Activated T-helper 1 cell treated with anti-CD3 and anti-CD28 coated beads, Interleukin-12 subunit alpha, Interleukin-12 subunit beta, Interleukin-2, Interleukin-4 antibody, amounts not matched to agents 30 ng/mL and 10 ng/mL and 1 ng/mL, durations not matched to agents 14 hours and 24 hours and 36 hours (primary cell): ENCODE results near the gene ADGRV1. TPM values are rescaled to one million over a fixed set of nuclear protein-coding genes. Genes with fewer than 3 reads are reported as not detected.
"Not testable (repeated sequence)": the region's sequence is repeated elsewhere in the genome, so short reads cannot be mapped to it uniquely, and the experiment has no call there.

Source experiments
- DNase-seq: peaks from one replicate; pipeline ENCODE4 v3.0.0; 2021; ENCODE audit warnings: low spot score
- H3K27ac Mint-ChIP-seq: one replicate; pipeline ENCODE4 v1.8.0; 2021; ENCODE audit warnings: mild to moderate bottlenecking, mixed read lengths
- H3K27me3 Mint-ChIP-seq: one replicate; pipeline ENCODE4 v1.8.0; 2022; ENCODE audit warnings: mild to moderate bottlenecking, moderate library complexity, mixed read lengths; ENCODE audit not compliant: insufficient read depth
- H3K36me3 Mint-ChIP-seq: one replicate; pipeline ENCODE4 v1.8.0; 2021; ENCODE audit warnings: low read depth, mixed read lengths
- H3K4me1 Mint-ChIP-seq: one replicate; pipeline ENCODE4 v1.8.0; 2021; ENCODE audit warnings: low read depth, mixed read lengths
- H3K4me3 Mint-ChIP-seq: one replicate; pipeline ENCODE4 v1.8.0; 2021; ENCODE audit warnings: mild to moderate bottlenecking, moderate library complexity, mixed read lengths
- H3K9me3 Mint-ChIP-seq: one replicate; pipeline ENCODE4 v1.8.0; 2021; ENCODE audit warnings: mixed read lengths
- intact Hi-C: fragments of 100-400 bp; cut with micrococcal nuclease; formaldehyde crosslinking; loops from one replicate; pipeline ENCODE4 v1.15.1; 2024
- total RNA-seq: library from RNA; stranded (reverse); gene quantifications from 2 replicates; pipeline ENCODE4 v1.2.3, GENCODE V29; 2022

The ADGRV1 gene
- total RNA-seq, 1 donor from 2014 or later = 0.05 TPM

- intact Hi-C loops, H3K36me3 Mint-ChIP-seq, H3K4me3 Mint-ChIP-seq, DNase-seq, H3K27me3 Mint-ChIP-seq, H3K4me1 Mint-ChIP-seq, H3K27ac Mint-ChIP-seq, H3K9me3 Mint-ChIP-seq: not testable (repeated sequence)
Observed at GRCh38 chr5:90687458-90687857, 128.9 kb downstream of the ADGRV1 start.

GRCh38 chr5:90689064-90689463, 130.5 kb downstream of the ADGRV1 start:
- Mint-ChIP-seq H3K4me1 (no peaks in the 10 kb centered on the region), H3K4me3 (no peak overlapping the region), H3K36me3 (no peaks in the 10 kb centered on the region), H3K27ac (no peak overlapping the region), H3K27me3 (no peaks in the 10 kb centered on the region), H3K9me3 (no peaks in the 10 kb centered on the region)
- no peak for DNase-seq
- intact Hi-C loops = no loop called here

DNA sequence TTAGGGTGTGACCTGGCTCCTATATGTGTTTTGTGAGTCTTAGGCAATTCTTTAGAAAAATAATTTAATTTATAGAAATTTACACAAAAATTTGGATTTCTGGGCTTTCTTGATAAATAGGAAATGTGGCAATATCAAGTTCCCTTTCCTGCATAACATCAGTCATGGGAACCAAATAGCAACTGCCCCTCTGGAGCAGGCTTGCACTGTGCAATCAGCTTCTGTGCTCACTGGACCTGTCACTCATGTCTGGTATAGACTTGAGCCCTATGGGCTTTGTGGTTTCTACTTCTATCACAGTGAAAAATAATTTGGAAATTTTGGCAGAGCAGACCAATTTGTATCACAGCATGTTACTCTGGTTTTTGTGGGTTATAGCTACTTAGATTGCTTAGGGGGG, 131.7 kb downstream of the ADGRV1 start:
- intact Hi-C loops = no loop called here
- H3K36me3 Mint-ChIP-seq = no peaks in the 10 kb centered on the region
- H3K9me3 Mint-ChIP-seq = no peaks in the 10 kb centered on the region
- H3K4me3 Mint-ChIP-seq = no peak overlapping the region
- no peak for DNase-seq
- no peaks in the 10 kb centered on the region for H3K4me1 Mint-ChIP-seq
- H3K27me3 Mint-ChIP-seq = no peaks in the 10 kb centered on the region
- no peak overlapping the region for H3K27ac Mint-ChIP-seq

DNA sequence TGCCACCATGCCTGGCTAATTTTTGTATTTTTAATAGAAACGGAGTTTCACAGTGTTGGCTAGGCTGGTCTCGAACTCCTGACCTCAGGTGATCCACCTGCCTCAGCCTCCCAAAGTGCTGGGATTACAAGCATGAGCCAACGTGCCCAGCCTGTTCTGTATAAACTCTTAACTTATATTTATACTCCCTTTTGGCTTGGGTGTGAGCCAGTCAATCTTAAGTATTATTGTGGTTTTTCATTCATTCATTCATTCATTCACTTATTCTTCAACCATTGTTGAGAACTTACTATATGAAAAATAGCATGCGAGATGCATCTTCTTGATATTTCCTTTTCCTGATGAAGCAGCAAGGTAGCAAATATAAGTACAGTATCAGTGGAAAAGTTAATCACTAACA, 132.9 kb downstream of the ADGRV1 start:
- H3K27me3 Mint-ChIP-seq = no peaks in the 10 kb centered on the region

GRCh38 chr5:90696153-90696552, 137.6 kb downstream of the ADGRV1 start:
- Mint-ChIP-seq H3K4me1 (no peaks in the 10 kb centered on the region), H3K9me3 (no peaks in the 10 kb centered on the region), H3K4me3 (no peak overlapping the region), H3K27me3 (no peaks in the 10 kb centered on the region), H3K36me3 (no peaks in the 10 kb centered on the region), H3K27ac (no peak overlapping the region)
- intact Hi-C loops = no loop called here
- no peak for DNase-seq

More for the DNA sequence above, 132.9 kb downstream of the ADGRV1 start:
- Mint-ChIP-seq H3K36me3 (no peaks in the 10 kb centered on the region), H3K9me3 (no peaks in the 10 kb centered on the region), H3K27ac (no peak overlapping the region), H3K4me3 (no peak overlapping the region), H3K4me1 (no peaks in the 10 kb centered on the region)
- DNase-seq = no peak
- intact Hi-C loops = no loop called here

DNA sequence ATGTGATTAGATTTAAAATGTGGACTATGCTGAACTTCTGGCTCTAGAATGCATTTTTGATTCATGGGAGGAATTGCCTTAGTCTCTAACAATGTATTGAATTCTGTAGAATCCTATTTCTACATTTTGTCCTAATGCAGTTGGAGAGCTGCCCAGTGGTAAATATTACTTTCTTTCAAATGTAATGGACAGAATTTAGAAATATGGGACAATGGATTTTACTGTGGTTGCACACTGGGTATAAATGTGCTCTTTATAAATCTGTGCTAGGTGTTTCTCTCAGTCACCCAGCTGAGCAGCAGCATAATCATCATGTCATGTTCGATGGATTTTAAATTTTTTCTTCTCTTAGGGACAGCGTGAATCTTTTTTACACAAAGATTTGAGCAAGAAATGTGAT, 141.7 kb downstream of the ADGRV1 start:
- no peaks in the 10 kb centered on the region for H3K36me3 Mint-ChIP-seq
- H3K27ac Mint-ChIP-seq = no peak overlapping the region
- H3K4me1 Mint-ChIP-seq = no peaks in the 10 kb centered on the region
- no peak overlapping the region for H3K4me3 Mint-ChIP-seq
- intact Hi-C loops = no loop called here
- H3K9me3 Mint-ChIP-seq = no peaks in the 10 kb centered on the region
- no peak for DNase-seq
- H3K27me3 Mint-ChIP-seq = no peaks in the 10 kb centered on the region

- H3K4me3 Mint-ChIP-seq = no peak overlapping the region
- H3K27ac Mint-ChIP-seq = no peak overlapping the region
- H3K9me3 Mint-ChIP-seq = no peaks in the 10 kb centered on the region
- H3K27me3 Mint-ChIP-seq = no peaks in the 10 kb centered on the region
- intact Hi-C loops = no loop called here
- no peaks in the 10 kb centered on the region for H3K36me3 Mint-ChIP-seq
- DNase-seq = no peak
- no peaks in the 10 kb centered on the region for H3K4me1 Mint-ChIP-seq
Observed at GRCh38 chr5:90703932-90704331, 145.3 kb downstream of the ADGRV1 start.

DNA sequence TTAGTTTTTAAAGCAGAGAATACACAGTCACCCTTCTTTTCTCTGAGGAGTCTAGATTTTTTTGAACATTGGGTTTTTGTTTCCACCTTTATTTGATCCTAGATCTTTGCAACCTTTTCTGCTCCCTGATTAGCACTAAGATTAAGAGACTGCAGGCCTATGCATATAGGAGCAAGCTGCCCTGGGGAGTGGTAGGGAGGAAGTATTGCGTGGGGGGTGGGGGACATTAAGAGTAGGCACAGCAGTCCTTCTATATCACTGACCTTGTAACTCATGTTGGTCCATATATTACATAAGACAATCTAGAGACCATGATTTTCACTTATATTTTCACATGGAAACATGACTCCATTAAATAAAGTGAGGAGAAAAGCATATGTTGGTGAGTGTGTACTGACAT, 149.1 kb downstream of the ADGRV1 start:
- no peaks in the 10 kb centered on the region for H3K4me1 Mint-ChIP-seq

DNA sequence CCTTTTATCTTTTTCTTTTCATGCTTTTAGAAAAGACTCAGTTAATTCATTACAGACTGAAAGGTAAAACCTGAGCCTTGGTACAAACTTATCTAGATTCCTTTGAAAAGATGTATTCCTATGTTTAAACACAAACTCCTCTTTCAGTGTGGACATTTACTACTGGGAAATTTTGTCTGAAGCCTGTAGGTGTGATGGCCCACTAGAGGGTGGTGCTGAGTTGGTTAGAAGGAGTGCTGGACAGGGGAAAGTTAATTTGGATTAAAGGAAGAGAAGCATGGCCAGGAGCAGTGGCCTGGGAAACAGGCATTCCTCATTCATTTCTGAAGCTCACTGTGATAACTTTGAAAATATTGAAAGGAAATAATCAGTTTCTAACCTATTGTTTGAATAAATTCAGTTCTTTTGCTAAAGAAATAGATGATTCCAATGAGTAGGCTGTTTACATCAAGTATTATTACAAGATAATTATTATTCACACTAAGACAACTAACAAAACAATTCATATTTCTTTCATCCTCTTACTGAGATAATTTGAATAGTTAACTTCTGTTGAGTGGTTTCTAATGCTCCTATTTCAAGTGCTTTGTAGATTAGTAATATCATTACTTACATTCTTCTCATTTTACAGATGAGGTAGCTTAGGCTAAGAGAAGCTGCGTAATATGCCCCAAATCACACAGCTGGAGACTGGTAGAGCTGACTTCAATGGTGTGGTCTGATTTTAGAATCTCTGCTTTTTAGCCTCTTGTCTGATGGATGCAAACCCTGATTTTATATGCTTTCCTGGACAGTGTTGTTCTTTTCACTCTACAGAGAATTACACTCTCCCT, 150.9 kb downstream of the ADGRV1 start:
- H3K9me3 Mint-ChIP-seq = no peaks in the 10 kb centered on the region
- no peak overlapping the region for H3K27ac Mint-ChIP-seq
- intact Hi-C loops = loop anchor here (2.0 kb wide), 1 partner anchor 73 kb away; no protein-coding TSS in a partner anchor
- H3K4me1 Mint-ChIP-seq = no peaks in the 10 kb centered on the region
- DNase-seq = no peak
- H3K4me3 Mint-ChIP-seq = no peak overlapping the region
- no peaks in the 10 kb centered on the region for H3K27me3 Mint-ChIP-seq
- H3K36me3 Mint-ChIP-seq = no peaks in the 10 kb centered on the region

More for the DNA sequence above, 149.1 kb downstream of the ADGRV1 start:
- H3K36me3 Mint-ChIP-seq = no peaks in the 10 kb centered on the region
- H3K4me3 Mint-ChIP-seq = no peak overlapping the region
- no peaks in the 10 kb centered on the region for H3K9me3 Mint-ChIP-seq
- intact Hi-C loops = loop anchor here (2.0 kb wide), 1 partner anchor 75 kb away; no protein-coding TSS in a partner anchor
- no peak for DNase-seq
- H3K27ac Mint-ChIP-seq = no peak overlapping the region
- H3K27me3 Mint-ChIP-seq = no peaks in the 10 kb centered on the region

- no peaks in the 10 kb centered on the region for H3K36me3 Mint-ChIP-seq
- DNase-seq = no peak
- intact Hi-C loops = no loop called here
- H3K4me1 Mint-ChIP-seq = no peaks in the 10 kb centered on the region
- no peak overlapping the region for H3K4me3 Mint-ChIP-seq
- no peaks in the 10 kb centered on the region for H3K27me3 Mint-ChIP-seq
- no peak overlapping the region for H3K27ac Mint-ChIP-seq
- H3K9me3 Mint-ChIP-seq = no peaks in the 10 kb centered on the region
Observed at GRCh38 chr5:90718387-90718786, 159.8 kb downstream of the ADGRV1 start.

GRCh38 chr5:90739567-90739966, 181.0 kb downstream of the ADGRV1 start:
- H3K27ac Mint-ChIP-seq = no peak overlapping the region
- H3K4me1 Mint-ChIP-seq = no peaks in the 10 kb centered on the region
- no peak overlapping the region for H3K4me3 Mint-ChIP-seq
- no peaks in the 10 kb centered on the region for H3K36me3 Mint-ChIP-seq
- DNase-seq = no peak
- H3K27me3 Mint-ChIP-seq = no peaks in the 10 kb centered on the region
- intact Hi-C loops = no loop called here
- H3K9me3 Mint-ChIP-seq = no peaks in the 10 kb centered on the region

DNA sequence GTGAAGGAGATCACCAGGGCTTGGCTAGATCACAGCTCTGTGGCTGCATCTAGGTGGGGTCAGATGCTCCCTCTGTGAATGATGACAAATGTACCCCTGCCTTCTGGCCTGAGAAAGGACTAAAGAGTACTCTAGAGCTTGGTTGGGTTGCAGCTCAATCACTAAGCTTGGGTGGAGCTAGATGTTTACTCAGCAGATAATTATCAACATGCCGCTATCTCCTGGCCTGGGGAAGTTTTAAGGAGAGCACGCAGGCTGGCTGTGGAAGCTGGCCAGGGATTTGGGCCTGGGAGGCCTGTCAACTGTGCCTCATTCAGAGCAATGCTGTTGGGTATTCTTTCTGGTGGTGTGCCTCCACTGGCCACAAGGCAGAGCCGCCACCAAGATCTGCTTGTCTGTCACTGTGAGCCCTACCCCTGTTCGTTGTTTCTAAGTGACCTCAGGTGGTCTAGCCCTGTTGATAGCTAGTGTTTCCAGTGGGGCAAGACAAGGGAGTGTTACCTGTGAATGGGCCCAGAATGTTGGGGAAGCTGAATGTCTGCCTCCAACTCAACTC, 181.7 kb downstream of the ADGRV1 start:
- Mint-ChIP-seq H3K27me3 (no peaks in the 10 kb centered on the region), H3K4me1 (no peaks in the 10 kb centered on the region), H3K36me3 (no peaks in the 10 kb centered on the region), H3K9me3 (no peaks in the 10 kb centered on the region), H3K4me3 (no peak overlapping the region), H3K27ac (no peak overlapping the region)
- no peak for DNase-seq
- intact Hi-C loops = no loop called here

- H3K27me3 Mint-ChIP-seq = no peaks in the 10 kb centered on the region
- H3K4me3 Mint-ChIP-seq = no peak overlapping the region
- intact Hi-C loops = no loop called here
- H3K4me1 Mint-ChIP-seq = no peaks in the 10 kb centered on the region
- H3K36me3 Mint-ChIP-seq = no peaks in the 10 kb centered on the region
- no peak for DNase-seq
- no peak overlapping the region for H3K27ac Mint-ChIP-seq
- H3K9me3 Mint-ChIP-seq = no peaks in the 10 kb centered on the region
Observed at GRCh38 chr5:90741022-90741564, 182.5 kb downstream of the ADGRV1 start.
